ENCODE measurements around the gene SELENOM.

DNA sequence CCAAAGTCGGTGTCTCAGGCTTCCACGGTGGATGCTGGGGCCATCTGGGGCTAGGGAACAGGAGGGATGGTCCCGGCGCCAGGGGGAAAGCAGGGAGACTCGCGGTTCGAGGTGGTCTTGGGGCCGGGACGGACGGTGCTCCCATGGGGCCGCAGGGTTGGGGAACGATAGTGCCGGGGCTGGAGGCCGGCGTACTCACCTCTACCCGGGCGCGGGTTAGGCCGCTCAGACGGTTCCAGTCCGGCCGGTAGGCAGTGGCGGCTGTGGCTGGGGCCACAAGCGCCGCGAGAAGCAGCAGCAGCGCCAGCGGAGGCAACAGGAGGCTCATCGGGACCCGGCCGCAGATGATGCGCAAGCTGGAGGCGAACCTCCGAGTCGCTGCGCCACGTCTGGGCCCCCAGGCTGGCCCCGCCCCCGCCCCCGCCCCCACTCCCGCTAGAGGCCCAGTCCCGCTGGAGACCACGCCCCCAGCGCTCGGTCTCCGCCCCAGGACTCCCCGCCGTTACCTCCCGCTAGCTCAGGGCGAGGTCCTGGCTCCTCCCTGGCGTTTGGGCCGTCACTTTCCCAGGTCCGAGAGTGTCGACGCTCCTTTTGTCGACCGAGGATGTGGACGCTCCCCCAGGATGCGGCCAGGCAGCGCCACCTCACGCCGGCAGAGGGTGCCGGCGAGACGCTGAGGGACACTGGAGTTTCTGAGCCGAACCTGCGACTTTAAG is at the start of gene SELENOM:
- TF ChIP-seq, protein P1, sequence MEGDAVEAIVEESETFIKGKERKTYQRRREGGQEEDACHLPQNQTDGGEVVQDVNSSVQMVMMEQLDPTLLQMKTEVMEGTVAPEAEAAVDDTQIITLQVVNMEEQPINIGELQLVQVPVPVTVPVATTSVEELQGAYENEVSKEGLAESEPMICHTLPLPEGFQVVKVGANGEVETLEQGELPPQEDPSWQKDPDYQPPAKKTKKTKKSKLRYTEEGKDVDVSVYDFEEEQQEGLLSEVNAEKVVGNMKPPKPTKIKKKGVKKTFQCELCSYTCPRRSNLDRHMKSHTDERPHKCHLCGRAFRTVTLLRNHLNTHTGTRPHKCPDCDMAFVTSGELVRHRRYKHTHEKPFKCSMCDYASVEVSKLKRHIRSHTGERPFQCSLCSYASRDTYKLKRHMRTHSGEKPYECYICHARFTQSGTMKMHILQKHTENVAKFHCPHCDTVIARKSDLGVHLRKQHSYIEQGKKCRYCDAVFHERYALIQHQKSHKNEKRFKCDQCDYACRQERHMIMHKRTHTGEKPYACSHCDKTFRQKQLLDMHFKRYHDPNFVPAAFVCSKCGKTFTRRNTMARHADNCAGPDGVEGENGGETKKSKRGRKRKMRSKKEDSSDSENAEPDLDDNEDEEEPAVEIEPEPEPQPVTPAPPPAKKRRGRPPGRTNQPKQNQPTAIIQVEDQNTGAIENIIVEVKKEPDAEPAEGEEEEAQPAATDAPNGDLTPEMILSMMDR (IDR thresholded peaks at IDR 0.05), result peak; percentile 80 to 98 (median 95)
- TF ChIP-seq POLR2A (IDR thresholded peaks at IDR 0.05) (peak; percentile 81 to 92), EP300 (IDR thresholded peaks at IDR 0.05) (peak; percentile 26 to 87)
